GM13977 (cell line): Measurements from ENCODE around the gene ACO1.

Source experiments
- DNase-seq: peaks from one replicate; pipeline ENCODE4 v3.0.0; 2012; ENCODE audit warnings: low spot score
- CTCF ChIP-seq: IDR thresholded peaks from 2 replicates; pipeline ENCODE4 v1.5.1; 2012; ENCODE audit warnings: mild to moderate bottlenecking, control low read depth; ENCODE audit not compliant: insufficient read depth; ENCODE audit errors: extremely low read depth, missing control alignments
- in situ Hi-C: fragments of 300-500 bp; cut with MboI; formaldehyde crosslinking; loops from one replicate; pipeline ENCODE4 v1.12.0; 2022; ENCODE audit warnings: low sequenced_read_pairs, low pct_unique_long_range_greater_than_20kb, mixed read lengths, inconsistent platforms; ENCODE audit not compliant: unreplicated experiment

ACO1 gene

GRCh38 chr9:32401488-32401887 is 17.0 kb downstream of the ACO1 start:
- TF ChIP-seq CTCF: no peak
- in situ Hi-C loops: no loop called here

GRCh38 chr9:32403567-32404260 is 19.3 kb downstream of the ACO1 start:
- no peak for DNase-seq
- no peak for TF ChIP-seq CTCF
- in situ Hi-C loops: no loop called here

More at GRCh38 chr9:32401488-32401887, 17.0 kb downstream of the ACO1 start:
- DNase-seq: no peak

GRCh38 chr9:32404402-32404801 is 20.0 kb downstream of the ACO1 start:
- in situ Hi-C loops: no loop called here

GRCh38 chr9:32404856-32405255 is 20.4 kb downstream of the ACO1 start:
- TF ChIP-seq CTCF: no peak
- no peak for DNase-seq
- in situ Hi-C loops: no loop called here

More at GRCh38 chr9:32404402-32404801, 20.0 kb downstream of the ACO1 start:
- no peak for TF ChIP-seq CTCF
- no peak for DNase-seq

GRCh38 chr9:32405506-32405905 is 21.1 kb downstream of the ACO1 start:
- in situ Hi-C loops: no loop called here

GRCh38 chr9:32406046-32406445 is 21.6 kb downstream of the ACO1 start:
- no peak for DNase-seq
- TF ChIP-seq CTCF: no peak
- in situ Hi-C loops: no loop called here

More at GRCh38 chr9:32405506-32405905, 21.1 kb downstream of the ACO1 start:
- no peak for TF ChIP-seq CTCF
- DNase-seq: no peak
